ENCODE measurements around the gene AP5Z1. TPM values are rescaled to one million over a fixed set of nuclear protein-coding genes. Genes with fewer than 3 reads are reported as not detected.

AP5Z1 gene
- total RNA-seq, 6 experiments from 2014 or later = 39.8 to 50.4 (median 42.1) TPM

DNA sequence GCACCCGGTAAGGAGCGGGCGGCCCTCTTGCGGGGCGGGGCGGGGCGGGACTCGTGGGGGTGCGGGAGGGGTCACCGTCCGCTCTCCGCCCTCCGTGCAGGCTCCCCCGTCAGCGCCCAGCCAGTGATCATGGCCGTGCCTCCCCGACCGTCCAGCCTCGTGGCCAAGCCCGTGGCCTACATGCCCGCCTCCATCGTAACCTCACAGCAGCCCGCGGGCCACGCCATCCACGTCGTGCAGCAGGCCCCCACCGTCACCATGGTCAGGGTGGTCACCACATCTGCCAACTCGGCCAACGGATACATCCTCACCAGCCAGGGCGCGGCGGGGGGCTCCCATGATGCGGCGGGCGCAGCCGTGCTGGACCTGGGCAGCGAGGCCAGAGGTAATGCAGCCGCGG, 16.2 kb upstream of the AP5Z1 start:
- Mint-ChIP-seq H3K27me3 (ENCODE audit: insufficient read depth) (no peaks in the 10 kb centered on the region; the same call in none of the 2 replicates), H3K4me1 (ENCODE audit: low read depth) (no peaks in the 10 kb centered on the region), H3K27ac (no peak overlapping the region), H3K9me3 (no peaks in the 10 kb centered on the region), H3K4me3 (no peak overlapping the region), H3K36me3 (ENCODE audit: low read depth) (peaks cover 14% of the 10 kb centered on the region)
- DNase-seq = no peak
- TF ChIP-seq CTCF (IDR thresholded peaks at IDR 0.05) = no peak

- no peak overlapping the region for H3K4me3 Mint-ChIP-seq
- DNase-seq = no peak
- peaks cover 14% of the 10 kb centered on the region for H3K36me3 Mint-ChIP-seq (ENCODE audit: low read depth)
- TF ChIP-seq CTCF (IDR thresholded peaks at IDR 0.05) = no peak
- no peak overlapping the region for H3K27ac Mint-ChIP-seq
- H3K9me3 Mint-ChIP-seq = no peaks in the 10 kb centered on the region
- no peaks in the 10 kb centered on the region for H3K4me1 Mint-ChIP-seq (ENCODE audit: low read depth)
- H3K27me3 Mint-ChIP-seq (ENCODE audit: insufficient read depth) = peaks cover 1% of the 10 kb centered on the region
Observed at GRCh38 chr7:4760952-4761351, 14.5 kb upstream of the AP5Z1 start.

DNA sequence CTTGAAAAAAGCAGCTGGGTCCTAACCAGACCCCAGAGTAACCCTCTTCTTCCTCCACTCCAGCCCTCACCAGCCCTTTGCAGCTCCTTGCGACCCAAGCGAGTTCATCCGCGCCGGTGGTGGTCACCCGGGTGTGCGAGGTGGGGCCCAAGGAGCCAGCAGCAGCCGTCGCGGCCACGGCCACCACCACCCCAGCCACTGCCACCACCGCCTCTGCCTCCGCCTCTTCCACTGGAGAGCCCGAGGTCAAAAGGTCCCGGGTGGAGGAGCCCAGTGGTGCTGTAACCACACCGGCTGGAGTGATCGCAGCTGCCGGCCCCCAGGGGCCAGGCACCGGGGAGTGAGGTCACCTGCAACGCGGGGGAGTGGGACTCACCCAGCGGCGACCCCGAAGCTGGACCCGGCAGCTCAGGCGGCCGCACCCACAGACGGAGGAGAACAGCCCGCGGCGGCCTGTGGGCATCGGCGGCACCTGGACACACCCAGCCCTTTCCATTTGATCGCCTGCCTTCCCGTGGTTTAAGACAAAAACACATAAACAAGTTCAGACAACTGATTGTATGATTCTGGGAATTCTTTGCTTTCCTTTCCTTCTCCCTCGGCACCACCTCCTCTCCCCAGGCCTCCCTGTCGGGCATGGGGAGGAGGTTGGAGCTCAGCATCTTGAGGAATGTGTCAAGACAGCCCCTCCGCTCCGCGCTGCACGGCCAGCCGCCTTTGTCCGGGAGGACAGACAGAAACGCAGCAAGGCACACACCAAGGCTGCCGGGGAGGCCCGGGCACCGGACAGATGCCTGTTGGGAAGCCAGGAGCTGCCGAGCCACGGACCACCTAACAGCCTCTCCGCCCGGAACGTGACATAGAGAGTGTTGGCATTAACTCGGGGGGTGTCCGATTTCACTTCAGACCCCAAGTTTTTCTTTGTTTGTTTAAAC, 13.0 kb upstream of the AP5Z1 start:
- TF ChIP-seq CTCF (IDR thresholded peaks at IDR 0.05) = no peak
- no peaks in the 10 kb centered on the region for H3K9me3 Mint-ChIP-seq
- H3K36me3 Mint-ChIP-seq (ENCODE audit: low read depth) = peaks cover 18% of the 10 kb centered on the region
- H3K27ac Mint-ChIP-seq = no peak overlapping the region
- peaks cover 1% of the 10 kb centered on the region for H3K27me3 Mint-ChIP-seq (ENCODE audit: insufficient read depth)
- H3K4me1 Mint-ChIP-seq (ENCODE audit: low read depth) = no peaks in the 10 kb centered on the region
- no peak overlapping the region; the same call in 1 of the 2 replicates for H3K4me3 Mint-ChIP-seq
- no peak for DNase-seq

- no peak overlapping the region for H3K4me3 Mint-ChIP-seq
- H3K9me3 Mint-ChIP-seq = no peaks in the 10 kb centered on the region
- peaks cover 18% of the 10 kb centered on the region for H3K36me3 Mint-ChIP-seq (ENCODE audit: low read depth)
Observed at GRCh38 chr7:4763091-4763793, 12.2 kb upstream of the AP5Z1 start.

GRCh38 chr7:4763794-4764185, 11.6 kb upstream of the AP5Z1 start:
- Mint-ChIP-seq H3K27ac (no peak overlapping the region), H3K4me1 (ENCODE audit: low read depth) (no peaks in the 10 kb centered on the region), H3K27me3 (ENCODE audit: insufficient read depth) (peaks cover 1% of the 10 kb centered on the region), H3K9me3 (no peaks in the 10 kb centered on the region), H3K4me3 (no peak overlapping the region), H3K36me3 (ENCODE audit: low read depth) (peaks cover 18% of the 10 kb centered on the region)
- no peak for DNase-seq
- TF ChIP-seq CTCF (IDR thresholded peaks at IDR 0.05) = no peak

More at GRCh38 chr7:4763091-4763793, 12.2 kb upstream of the AP5Z1 start:
- no peak for DNase-seq
- no peak for TF ChIP-seq CTCF (IDR thresholded peaks at IDR 0.05)
- Mint-ChIP-seq H3K27me3 (ENCODE audit: insufficient read depth) (peaks cover 1% of the 10 kb centered on the region), H3K4me1 (ENCODE audit: low read depth) (no peaks in the 10 kb centered on the region), H3K27ac (no peak overlapping the region)
